Measurements from ENCODE around the gene XRCC6. TPM values are rescaled to one million over a fixed set of nuclear protein-coding genes. Genes with fewer than 3 reads are reported as not detected.

XRCC6 gene
- total RNA-seq, 1 experiment from 2014 or later = 588 TPM

DNA sequence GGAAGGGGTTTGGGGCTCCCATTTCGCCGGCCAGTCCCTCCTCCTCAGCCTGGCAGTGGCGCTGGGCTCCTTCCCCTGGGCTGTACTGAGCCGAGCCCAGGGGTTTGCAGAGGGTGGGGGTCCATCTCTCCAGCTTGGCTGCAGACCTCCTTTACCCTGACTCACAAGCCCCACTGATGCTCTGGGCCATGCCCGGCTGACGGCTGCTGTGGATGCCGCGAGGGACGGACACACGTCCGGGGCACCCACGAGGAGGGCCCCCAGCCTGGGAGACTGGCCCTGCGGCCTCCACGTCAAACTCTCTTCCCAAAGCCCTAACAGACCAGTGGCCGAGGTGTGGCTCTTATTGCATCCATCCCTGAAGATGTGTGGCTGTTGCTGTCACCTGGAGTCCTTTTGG lies 45.6 kb upstream of the XRCC6 start:
- Histone ChIP-seq H3K27me3 (ENCODE audit: insufficient read depth, low read length) (no peaks in the 10 kb centered on the region), H3K9ac (ENCODE audit: low read length) (no peak overlapping the region), H3K4me3 (replicated peaks in 1 of 2; ENCODE audit: low read depth in 1 of 2, low read length in 2 of 2) (no peak overlapping the region), H3K4me1 (ENCODE audit: control insufficient read depth in 1 of 2, insufficient read depth in 2 of 2, low read length in 2 of 2) (no peaks in the 10 kb centered on the region), H3K27ac (ENCODE audit: low read depth, low read length) (no peak overlapping the region), H3K9me3 (ENCODE audit: control insufficient read depth in 1 of 2, insufficient read depth in 1 of 2, low read depth in 1 of 2, low read length in 2 of 2) (no peaks in the 10 kb centered on the region), H4K20me1 (ENCODE audit: insufficient read depth) (no peaks in the 10 kb centered on the region), H3K36me3 (ENCODE audit: control insufficient read depth in 1 of 2, insufficient read depth in 2 of 2, low read length in 2 of 2) (0 out of 4 replicates have a peak, but pooled peaks cover 2 to 11% of the 10 kb centered on the region in 2 experiments), H3K79me2 (ENCODE audit: insufficient read depth, low read length) (no peaks in the 10 kb centered on the region), H3K9me2 (ENCODE audit: insufficient read depth) (no peaks in the 10 kb centered on the region), H2AFZ (ENCODE audit: low read depth, low read length, poor library complexity, severe bottlenecking) (no peak overlapping the region), H3K4me2 (ENCODE audit: low read length) (no peak overlapping the region)
- CTCF ChIA-PET = no interaction called here
- intact Hi-C loops (cut with micrococcal nuclease) = no loop called here
- TF ChIP-seq CEBPB (IDR thresholded peaks at IDR 0.05; ENCODE audit: low read depth) (no peak), ELF1 (IDR thresholded peaks at IDR 0.05; ENCODE audit: borderline replicate concordance, low read depth) (no peak), SRF (IDR thresholded peaks at IDR 0.05; ENCODE audit: low read depth) (no peak), EGR1 (IDR thresholded peaks at IDR 0.05; ENCODE audit: low read depth) (no peak), RAD21 (IDR thresholded peaks at IDR 0.05; ENCODE audit: low read depth) (no peak), JUND (IDR thresholded peaks at IDR 0.05) (no peak), FOSL1 (IDR thresholded peaks at IDR 0.05; ENCODE audit: low read depth) (no peak), EZH2phosphoT487 (IDR thresholded peaks at IDR 0.05; ENCODE audit: borderline replicate concordance) (no peak), TCF7L2 (IDR thresholded peaks at IDR 0.05; ENCODE audit: borderline replicate concordance, extremely low read depth, insufficient read depth, insufficient read length) (no peak), POLR2A (IDR thresholded peaks at IDR 0.05; ENCODE audit: borderline replicate concordance, extremely low read depth, insufficient read depth, insufficient read length) (no peak), POLR2AphosphoS5 (IDR thresholded peaks at IDR 0.05; ENCODE audit: low read depth, low read length) (no peak), EZH2 (IDR thresholded peaks at IDR 0.05) (no peak), ZNF274 (IDR thresholded peaks at IDR 0.05; ENCODE audit: low read depth, low read length) (no peak), SP1 (IDR thresholded peaks at IDR 0.05; ENCODE audit: low read depth) (no peak), SIN3A (IDR thresholded peaks at IDR 0.05; ENCODE audit: low read depth) (no peak), CBX3 (IDR thresholded peaks at IDR 0.05; ENCODE audit: low read depth) (no peak)
- TF ChIP-seq, protein P1, sequence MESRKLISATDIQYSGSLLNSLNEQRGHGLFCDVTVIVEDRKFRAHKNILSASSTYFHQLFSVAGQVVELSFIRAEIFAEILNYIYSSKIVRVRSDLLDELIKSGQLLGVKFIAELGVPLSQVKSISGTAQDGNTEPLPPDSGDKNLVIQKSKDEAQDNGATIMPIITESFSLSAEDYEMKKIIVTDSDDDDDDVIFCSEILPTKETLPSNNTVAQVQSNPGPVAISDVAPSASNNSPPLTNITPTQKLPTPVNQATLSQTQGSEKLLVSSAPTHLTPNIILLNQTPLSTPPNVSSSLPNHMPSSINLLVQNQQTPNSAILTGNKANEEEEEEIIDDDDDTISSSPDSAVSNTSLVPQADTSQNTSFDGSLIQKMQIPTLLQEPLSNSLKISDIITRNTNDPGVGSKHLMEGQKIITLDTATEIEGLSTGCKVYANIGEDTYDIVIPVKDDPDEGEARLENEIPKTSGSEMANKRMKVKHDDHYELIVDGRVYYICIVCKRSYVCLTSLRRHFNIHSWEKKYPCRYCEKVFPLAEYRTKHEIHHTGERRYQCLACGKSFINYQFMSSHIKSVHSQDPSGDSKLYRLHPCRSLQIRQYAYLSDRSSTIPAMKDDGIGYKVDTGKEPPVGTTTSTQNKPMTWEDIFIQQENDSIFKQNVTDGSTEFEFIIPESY (IDR thresholded peaks at IDR 0.05; ENCODE audit: extremely low read depth, insufficient replicate concordance, low read length) = no peak
- TF ChIP-seq, protein P2, sequence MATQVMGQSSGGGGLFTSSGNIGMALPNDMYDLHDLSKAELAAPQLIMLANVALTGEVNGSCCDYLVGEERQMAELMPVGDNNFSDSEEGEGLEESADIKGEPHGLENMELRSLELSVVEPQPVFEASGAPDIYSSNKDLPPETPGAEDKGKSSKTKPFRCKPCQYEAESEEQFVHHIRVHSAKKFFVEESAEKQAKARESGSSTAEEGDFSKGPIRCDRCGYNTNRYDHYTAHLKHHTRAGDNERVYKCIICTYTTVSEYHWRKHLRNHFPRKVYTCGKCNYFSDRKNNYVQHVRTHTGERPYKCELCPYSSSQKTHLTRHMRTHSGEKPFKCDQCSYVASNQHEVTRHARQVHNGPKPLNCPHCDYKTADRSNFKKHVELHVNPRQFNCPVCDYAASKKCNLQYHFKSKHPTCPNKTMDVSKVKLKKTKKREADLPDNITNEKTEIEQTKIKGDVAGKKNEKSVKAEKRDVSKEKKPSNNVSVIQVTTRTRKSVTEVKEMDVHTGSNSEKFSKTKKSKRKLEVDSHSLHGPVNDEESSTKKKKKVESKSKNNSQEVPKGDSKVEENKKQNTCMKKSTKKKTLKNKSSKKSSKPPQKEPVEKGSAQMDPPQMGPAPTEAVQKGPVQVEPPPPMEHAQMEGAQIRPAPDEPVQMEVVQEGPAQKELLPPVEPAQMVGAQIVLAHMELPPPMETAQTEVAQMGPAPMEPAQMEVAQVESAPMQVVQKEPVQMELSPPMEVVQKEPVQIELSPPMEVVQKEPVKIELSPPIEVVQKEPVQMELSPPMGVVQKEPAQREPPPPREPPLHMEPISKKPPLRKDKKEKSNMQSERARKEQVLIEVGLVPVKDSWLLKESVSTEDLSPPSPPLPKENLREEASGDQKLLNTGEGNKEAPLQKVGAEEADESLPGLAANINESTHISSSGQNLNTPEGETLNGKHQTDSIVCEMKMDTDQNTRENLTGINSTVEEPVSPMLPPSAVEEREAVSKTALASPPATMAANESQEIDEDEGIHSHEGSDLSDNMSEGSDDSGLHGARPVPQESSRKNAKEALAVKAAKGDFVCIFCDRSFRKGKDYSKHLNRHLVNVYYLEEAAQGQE (IDR thresholded peaks at IDR 0.05; ENCODE audit: low read depth) = no peak
- TF ChIP-seq, protein P3, sequence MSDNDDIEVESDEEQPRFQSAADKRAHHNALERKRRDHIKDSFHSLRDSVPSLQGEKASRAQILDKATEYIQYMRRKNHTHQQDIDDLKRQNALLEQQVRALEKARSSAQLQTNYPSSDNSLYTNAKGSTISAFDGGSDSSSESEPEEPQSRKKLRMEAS (IDR thresholded peaks at IDR 0.05) = no peak
- no peak for ATAC-seq
- BruUV-seq (replicated peaks) = no TSS peak
- POLR2A ChIA-PET = interaction anchor here (1.0 kb wide), 1 partner anchor 42 kb away, joined by 4 read pairs; no protein-coding TSS in a partner anchor
- RAD21 ChIA-PET (ENCODE audit: low non-redundant PET in 1 of 2, low total read pairs in 2 of 2, uncharacterized antibody in 2 of 2, unreplicated experiment in 2 of 2) = no interaction called here
- no peak for DNase-seq (ENCODE audit: low read depth, low spot score)
